OCI-LY3 (cell line): Measurements from ENCODE around the gene MTIF3.
A peak's percentile ranks its signal among the peaks of the same experiment; 100 is the strongest.

Source experiments
- H2AFZ ChIP-seq: fragments of 200-600, 300-600 bp; shearing (Covaris generic); 2 replicates; pipeline ENCODE4 v1.6.0; 2014; ENCODE audit warnings: antibody characterized with exemption, low read depth, low read length
- H3K27ac ChIP-seq: fragments of 200-600, 300-600 bp; sonication (generic); 2 replicates; pipeline ENCODE4 v1.5.1; 2014; ENCODE audit warnings: mild to moderate bottlenecking, low read length, moderate library complexity, mixed read lengths
- H3K27me3 ChIP-seq: fragments of 200-600, 300-600 bp; sonication (generic); 2 replicates; pipeline ENCODE4 v1.6.1; 2014; ENCODE audit warnings: low read depth, low read length, mixed read lengths
- H3K36me3 ChIP-seq: fragments of 200-600, 300-600 bp; sonication (generic); replicated peaks from 2 replicates; pipeline ENCODE3; 2014; ENCODE audit warnings: low read depth, low read length, mixed read lengths
- H3K4me1 ChIP-seq: fragments of 300-600, 200-600 bp; sonication (generic); 2 replicates; pipeline ENCODE4 v1.6.1; 2014; ENCODE audit warnings: low read length, mixed read lengths
- H3K4me2 ChIP-seq: fragments of 200-600, 300-600 bp; sonication (generic); 2 replicates; pipeline ENCODE4 v1.6.1; 2014; ENCODE audit warnings: low read length, mixed read lengths
- H3K4me3 ChIP-seq: fragments of 300-600, 200-600 bp; sonication (generic); 2 replicates; pipeline ENCODE4 v1.5.1; 2014; ENCODE audit warnings: antibody characterized with exemption, mild to moderate bottlenecking, low read length, moderate library complexity
- H3K79me2 ChIP-seq: fragments of 300-600, 200-600 bp; shearing (Covaris generic); 2 replicates; pipeline ENCODE4 v1.6.1; 2014; ENCODE audit warnings: mild to moderate bottlenecking, low read length, mixed read lengths
- H3K9ac ChIP-seq: fragments of 300-600, 200-600 bp; shearing (Covaris generic); 2 replicates; pipeline ENCODE4 v1.6.0; 2014; ENCODE audit warnings: mild to moderate bottlenecking, low read length, moderate library complexity
- H3K9me3 ChIP-seq: fragments of 200-600, 300-600 bp; shearing (Covaris generic); 2 replicates; pipeline ENCODE4 v1.6.1; 2014; ENCODE audit warnings: low read length, mixed read lengths; ENCODE audit not compliant: insufficient read depth
- H4K20me1 ChIP-seq: fragments of 200-600, 300-600 bp; sonication (generic); 2 replicates; pipeline ENCODE4 v1.6.1; 2016; ENCODE audit warnings: low read length, mixed read lengths; ENCODE audit not compliant: insufficient read depth
- CTCF ChIP-seq: fragments of 200-600, 300-600 bp; sonication (generic); IDR thresholded peaks from 2 replicates; pipeline ENCODE4 v1.5.1; 2014; ENCODE audit warnings: antibody characterized with exemption, low read length, low read depth
- EZH2phosphoT487 ChIP-seq: fragments of 200-600 bp; shearing (Covaris generic); IDR thresholded peaks from 2 replicates; pipeline ENCODE4 v1.6.1; 2018; ENCODE audit warnings: antibody characterized with exemption, mixed run types, low read depth

Gene MTIF3

GRCh38 chr13:27437126-27437525, 13.2 kb downstream of the MTIF3 start:
- H3K9ac ChIP-seq = no peak overlapping the region
- no peaks in the 10 kb centered on the region for H3K9me3 ChIP-seq
- no peak overlapping the region for H3K4me2 ChIP-seq
- H2AFZ ChIP-seq = no peak overlapping the region
- no peak overlapping the region for H3K4me3 ChIP-seq
- 0 out of 2 replicates have a peak, but pooled peaks cover 7% of the 10 kb centered on the region for H4K20me1 ChIP-seq
- peak overlapping the region; percentile 38 for H3K27ac ChIP-seq
- peaks cover 26% of the 10 kb centered on the region for H3K79me2 ChIP-seq
- peaks cover 41% of the 10 kb centered on the region for H3K4me1 ChIP-seq
- TF ChIP-seq CTCF = no peak
- no peak for TF ChIP-seq EZH2phosphoT487
- H3K36me3 ChIP-seq = peaks cover 79% of the 10 kb centered on the region
- no peaks in the 10 kb centered on the region for H3K27me3 ChIP-seq

- Histone ChIP-seq H3K4me2 (no peak overlapping the region), H3K27ac (no peak overlapping the region), H2AFZ (no peak overlapping the region), H3K9me3 (no peaks in the 10 kb centered on the region), H3K4me1 (peaks cover 6% of the 10 kb centered on the region), H3K4me3 (no peak overlapping the region), H4K20me1 (0 out of 2 replicates have a peak, but pooled peaks cover 9% of the 10 kb centered on the region), H3K9ac (no peak overlapping the region), H3K36me3 (peaks cover 92% of the 10 kb centered on the region), H3K27me3 (no peaks in the 10 kb centered on the region), H3K79me2 (peaks cover 63% of the 10 kb centered on the region)
- TF ChIP-seq EZH2phosphoT487 (no peak), CTCF (no peak)
These were observed 17.7 kb downstream of the MTIF3 start for GRCh38 chr13:27432611-27433210.

- TF ChIP-seq CTCF (no peak), EZH2phosphoT487 (no peak)
- Histone ChIP-seq H3K36me3 (peaks cover 92% of the 10 kb centered on the region), H2AFZ (no peak overlapping the region), H3K9me3 (no peaks in the 10 kb centered on the region), H4K20me1 (peaks cover 11% of the 10 kb centered on the region; the same call in 1 of the 2 replicates), H3K4me1 (peaks cover 8% of the 10 kb centered on the region), H3K4me3 (no peak overlapping the region), H3K27me3 (no peaks in the 10 kb centered on the region), H3K79me2 (peaks cover 69% of the 10 kb centered on the region), H3K27ac (no peak overlapping the region), H3K9ac (no peak overlapping the region), H3K4me2 (no peak overlapping the region)
These were observed 18.2 kb downstream of the MTIF3 start for GRCh38 chr13:27432180-27432579.

- Histone ChIP-seq H3K27ac (no peak overlapping the region), H4K20me1 (peaks cover 24% of the 10 kb centered on the region), H3K4me2 (no peak overlapping the region), H3K4me1 (peaks cover 35% of the 10 kb centered on the region), H3K9ac (no peak overlapping the region), H3K4me3 (no peak overlapping the region), H3K9me3 (no peaks in the 10 kb centered on the region), H3K36me3 (peaks cover 81% of the 10 kb centered on the region), H2AFZ (no peak overlapping the region), H3K27me3 (no peaks in the 10 kb centered on the region), H3K79me2 (peaks cover 91% of the 10 kb centered on the region)
- TF ChIP-seq CTCF = no peak
- TF ChIP-seq EZH2phosphoT487 = no peak
These were observed 22.2 kb downstream of the MTIF3 start for GRCh38 chr13:27428160-27428559.
